GM19467 (cell line): Measurements from ENCODE around the gene CCNL2.
"Not testable (repeated sequence)": the region's sequence is repeated elsewhere in the genome, so short reads cannot be mapped to it uniquely, and the experiment has no call there.

Experiments used
- ATAC-seq: cut with Tn5 transposase; IDR thresholded peaks from one replicate; pipeline ENCODE4 v1.9.1; 2021; ENCODE audit warnings: mild to moderate bottlenecking, moderate library complexity; ENCODE audit not compliant: unreplicated experiment

Gene CCNL2

DNA sequence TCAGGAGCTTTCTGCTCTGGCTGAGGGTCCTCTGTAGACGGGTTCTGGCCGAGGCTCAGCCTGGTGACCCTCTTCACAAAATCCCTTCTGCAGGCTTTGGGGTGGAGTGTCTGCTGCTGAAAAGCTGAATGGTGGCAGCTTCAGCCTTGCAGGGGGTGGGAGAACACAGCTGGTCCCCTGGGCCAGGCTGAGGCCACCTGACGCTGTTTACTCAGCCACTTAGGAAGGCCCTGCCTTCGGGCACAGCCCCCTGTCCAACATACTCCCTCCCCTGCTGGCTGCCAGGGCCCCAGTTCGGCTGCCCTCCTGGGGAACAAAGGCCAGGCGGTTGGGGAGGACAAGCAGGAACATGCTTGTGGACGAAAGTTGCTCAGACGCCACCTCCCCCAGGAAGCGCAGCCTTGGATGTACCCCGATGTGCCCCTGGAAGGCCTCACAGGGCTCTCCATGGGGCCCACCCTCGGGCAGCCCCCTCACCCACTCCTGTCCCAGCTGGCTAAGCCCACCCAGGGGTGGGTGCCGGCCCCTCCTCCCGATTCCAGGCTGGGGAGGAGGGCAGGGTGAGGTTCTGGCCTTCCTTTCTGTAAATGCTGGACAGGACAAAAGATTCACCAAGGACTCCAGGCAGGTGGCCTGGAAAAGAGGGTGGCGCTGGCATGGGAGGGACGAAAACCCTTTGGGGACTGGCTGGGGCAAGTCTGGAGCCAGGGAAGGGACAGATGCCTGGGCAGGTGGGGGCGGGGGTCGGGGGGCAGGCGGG is 22.2 kb upstream of the CCNL2 start, which contains the start of gene ANKRD65:
Gene ANKRD65, minus strand, starts transcription at position 130 of the 760 bp plus-strand sequence. CDS start 271 bp downstream, outside the sequence.
- ATAC-seq = no peak

DNA sequence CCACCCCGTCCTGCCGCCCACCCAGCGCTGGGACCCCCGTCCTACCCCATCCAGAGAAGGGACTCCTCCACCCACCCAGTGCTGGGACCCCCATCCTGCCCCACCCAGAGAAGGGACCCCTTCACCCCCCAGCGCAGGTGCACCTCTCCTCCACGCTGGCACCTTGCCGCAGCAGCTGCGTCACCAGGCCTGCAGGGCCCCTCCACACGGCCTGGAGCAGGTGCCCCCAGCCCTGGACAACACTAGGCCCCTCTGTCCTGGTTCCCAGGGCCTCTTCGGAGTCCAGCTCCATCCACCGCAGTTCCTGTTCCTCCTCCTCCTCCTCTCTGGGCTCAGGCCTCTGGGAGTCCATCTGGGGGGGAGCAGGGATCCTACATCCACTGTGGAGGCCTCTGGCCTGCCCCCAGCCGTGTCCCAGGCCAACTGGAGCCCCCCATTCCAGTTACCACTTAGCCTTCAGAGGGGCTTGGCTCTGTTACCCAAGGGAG is 21.6 kb upstream of the CCNL2 start:
- no peak for ATAC-seq

DNA sequence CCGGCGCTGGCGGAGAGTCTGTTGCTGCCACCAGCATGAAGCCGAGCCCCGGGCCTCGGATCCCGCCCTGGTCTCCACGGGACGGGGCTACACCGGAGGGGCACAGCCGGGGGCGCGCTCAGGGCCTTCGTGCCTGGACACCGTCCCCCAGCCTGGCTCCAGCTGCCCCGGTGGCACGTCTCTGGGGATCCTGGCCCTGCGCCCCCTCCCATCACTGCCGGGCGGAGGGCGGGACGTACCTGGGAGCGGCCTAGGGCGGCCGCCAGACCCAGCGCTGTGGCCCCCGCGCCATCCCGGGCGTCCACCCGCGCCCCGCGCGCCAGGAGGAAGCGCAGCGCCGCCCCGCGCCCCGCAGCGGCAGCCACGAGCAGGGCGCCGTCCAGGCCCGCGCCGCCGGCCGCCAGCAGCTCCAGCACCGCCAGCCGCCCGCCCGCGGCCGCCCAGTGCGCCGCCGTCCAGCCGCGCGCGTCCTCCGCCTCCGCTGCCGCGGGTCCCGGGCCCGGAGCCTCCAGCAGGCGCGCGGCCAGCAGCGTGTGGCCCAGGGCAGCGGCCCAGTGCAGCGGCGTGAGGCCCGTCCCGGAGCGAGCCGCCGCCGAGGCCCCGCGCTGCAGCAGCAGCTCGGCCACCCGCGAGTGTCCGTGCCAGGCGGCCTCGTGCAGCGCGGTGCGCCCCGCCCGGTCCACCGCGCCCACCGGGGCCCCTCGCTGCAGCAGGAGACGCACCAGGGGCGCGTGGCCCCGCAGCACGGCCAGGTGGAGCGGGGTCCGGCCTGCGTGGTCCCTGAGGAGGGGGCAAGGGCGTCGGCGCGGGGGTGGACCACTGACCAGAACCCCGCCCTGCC is 20.9 kb upstream of the CCNL2 start:
- ATAC-seq = no peak

DNA sequence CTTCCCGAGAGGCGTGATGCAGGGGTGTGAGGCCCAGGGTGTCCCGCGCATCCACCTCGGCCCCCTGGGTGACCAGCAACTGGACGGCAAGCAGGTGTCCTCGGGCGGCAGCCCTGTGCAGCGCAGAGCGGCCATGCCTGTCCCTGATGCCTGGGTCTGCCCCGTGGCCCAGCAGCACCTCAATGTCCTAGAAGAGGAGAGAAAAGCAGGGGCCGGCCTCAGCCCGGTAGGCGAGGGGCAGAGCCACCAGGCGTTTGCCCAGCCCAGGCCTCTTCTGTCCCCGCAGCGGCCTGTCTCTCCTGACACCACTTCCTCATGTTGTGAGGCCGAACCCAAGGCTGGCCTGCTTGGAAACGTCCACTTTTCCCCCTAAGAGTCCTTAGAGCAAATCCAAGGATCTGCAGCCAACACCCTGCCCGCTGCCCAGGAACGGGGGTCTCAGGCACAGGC is 20.3 kb upstream of the CCNL2 start:
- no peak for ATAC-seq

DNA sequence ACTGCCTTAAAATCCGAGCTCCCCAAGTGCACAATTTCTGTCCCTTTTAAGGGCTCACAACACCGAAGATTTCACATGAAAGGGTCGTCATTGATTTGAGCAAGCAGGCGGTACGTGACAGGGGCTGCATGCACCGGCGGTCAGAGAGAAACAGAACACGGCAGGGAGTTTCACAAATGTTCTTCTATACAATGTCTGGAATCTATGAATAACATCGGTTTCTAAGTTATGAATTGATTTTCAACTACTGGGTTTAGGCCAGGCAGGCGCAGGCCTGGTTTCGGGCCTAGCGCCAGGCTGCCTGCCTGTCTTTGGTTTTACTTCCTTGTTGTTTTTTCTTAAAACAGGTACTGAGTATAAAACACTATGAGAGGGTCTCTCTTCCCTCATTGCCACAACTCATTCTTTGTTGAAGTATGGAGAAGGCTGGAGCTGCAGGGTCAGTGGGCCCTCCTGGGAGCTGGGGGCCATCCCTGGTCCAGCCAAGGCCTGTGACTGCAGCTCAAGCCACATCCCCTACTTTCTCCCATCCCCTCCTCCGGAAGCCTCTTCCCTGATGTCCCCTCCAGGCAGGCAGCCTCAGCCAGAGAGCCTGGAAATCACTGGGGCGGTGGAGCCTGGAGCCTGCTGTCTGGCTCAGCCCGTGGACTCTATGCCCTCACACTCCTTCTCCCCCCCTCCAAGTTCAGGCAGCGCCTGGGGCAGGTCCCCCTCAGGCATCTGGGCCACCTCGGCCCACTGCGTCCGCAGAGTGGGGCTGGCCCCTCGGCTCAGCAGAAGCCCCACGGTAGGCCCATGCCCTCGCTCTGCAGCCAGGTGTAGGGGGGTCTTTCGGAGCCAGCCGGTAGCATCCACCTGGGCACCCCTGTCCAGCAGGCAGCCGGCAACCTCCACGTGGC is 19.6 kb upstream of the CCNL2 start:
- no peak for ATAC-seq

DNA sequence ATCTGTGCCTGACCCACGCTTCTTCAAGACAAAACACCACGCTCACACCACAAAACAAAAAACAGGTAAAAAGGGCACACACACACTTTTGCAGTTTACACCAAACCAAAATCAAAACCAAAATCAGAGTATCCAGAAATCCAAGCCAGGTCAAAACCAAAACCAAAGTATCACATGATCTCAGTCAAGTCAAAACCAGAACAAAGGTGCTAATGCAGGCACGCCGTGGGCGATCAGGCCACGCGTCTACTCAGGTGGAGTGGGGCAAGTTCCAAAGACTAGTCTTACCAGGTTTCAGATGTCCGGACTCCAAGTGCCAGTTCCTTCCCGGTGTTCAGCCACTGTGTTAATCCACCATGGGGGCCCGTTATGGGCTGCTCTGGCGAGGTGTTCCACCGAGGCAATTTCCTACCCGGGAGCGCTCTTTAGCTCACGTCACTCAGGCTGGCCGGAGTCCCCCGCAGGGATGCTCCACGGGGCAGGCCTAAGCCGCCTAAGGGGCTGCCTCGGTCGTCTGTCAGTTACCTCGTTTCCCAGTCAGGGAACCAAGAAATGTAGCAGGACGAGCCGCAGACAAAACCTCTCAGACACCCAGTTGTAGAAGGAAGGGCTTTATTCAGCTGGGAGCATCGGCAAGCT is 18.8 kb upstream of the CCNL2 start:
- ATAC-seq = not testable (repeated sequence)

DNA sequence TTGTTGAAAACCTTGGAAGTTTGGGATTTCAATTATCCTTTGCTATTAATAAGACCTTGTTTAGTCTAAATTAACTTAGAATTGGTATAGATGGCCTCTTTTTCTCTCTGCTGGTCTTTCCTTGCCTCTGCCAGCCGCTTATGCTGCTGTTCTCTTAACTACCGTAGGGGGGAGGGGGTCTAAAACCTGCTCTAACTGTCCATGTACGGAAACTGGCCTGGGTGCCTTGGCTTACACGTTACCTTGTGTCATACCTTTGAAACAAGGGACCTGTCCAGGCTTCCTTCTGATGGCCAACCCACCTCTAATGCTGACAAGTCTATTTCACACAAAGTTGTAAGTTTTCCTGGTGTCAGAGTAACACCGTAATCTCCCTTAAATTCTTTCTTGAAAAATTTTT is 18.3 kb upstream of the CCNL2 start:
- ATAC-seq = not testable (repeated sequence)

DNA sequence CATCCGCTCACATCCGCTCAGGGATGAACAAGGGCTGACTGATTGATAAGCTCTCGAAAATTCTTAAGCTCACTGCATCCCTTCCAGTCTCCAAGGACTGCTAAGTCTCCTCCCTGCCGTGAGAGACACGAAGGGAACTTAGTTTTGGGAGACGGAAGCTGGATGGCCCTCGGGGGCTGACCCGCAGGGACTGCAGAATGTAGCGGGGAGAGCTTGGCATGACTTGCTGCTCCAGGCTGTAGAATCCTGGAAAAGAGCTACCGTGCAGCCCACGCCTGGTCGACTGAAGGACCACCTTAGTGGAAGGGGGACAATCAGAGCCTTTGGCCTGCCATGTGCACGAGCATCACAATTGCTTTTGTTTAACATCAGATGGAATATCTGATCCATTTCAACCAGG is 16.6 kb upstream of the CCNL2 start:
- ATAC-seq = no peak

DNA sequence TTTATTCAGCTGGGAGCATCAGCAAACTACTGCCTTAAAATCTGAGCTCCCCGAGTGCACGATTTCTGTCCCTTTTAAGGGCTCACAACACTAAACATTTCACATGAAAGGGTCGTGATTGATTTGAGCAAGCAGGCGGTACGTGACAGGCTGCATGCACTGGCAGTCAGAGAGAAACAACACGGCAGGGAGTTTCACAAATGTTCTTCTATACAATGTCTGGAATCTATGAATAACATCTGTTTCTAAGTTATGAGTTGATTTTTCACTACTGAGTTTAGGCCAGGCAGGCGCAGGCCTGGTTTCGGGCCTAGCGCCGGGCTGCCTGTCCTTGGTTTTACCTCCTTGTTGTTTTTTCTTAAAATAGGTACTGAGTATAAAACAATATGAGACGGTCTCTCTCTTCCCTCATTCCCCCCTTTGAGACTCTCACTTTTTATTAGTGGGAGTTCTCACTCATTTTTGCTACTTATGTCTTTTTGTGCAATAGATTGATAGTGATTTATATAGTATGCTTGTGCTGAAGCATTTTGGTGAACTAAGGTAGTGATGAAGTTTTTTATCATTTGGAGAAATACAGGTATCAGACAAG is 13.3 kb upstream of the CCNL2 start:
- ATAC-seq = not testable (repeated sequence)

DNA sequence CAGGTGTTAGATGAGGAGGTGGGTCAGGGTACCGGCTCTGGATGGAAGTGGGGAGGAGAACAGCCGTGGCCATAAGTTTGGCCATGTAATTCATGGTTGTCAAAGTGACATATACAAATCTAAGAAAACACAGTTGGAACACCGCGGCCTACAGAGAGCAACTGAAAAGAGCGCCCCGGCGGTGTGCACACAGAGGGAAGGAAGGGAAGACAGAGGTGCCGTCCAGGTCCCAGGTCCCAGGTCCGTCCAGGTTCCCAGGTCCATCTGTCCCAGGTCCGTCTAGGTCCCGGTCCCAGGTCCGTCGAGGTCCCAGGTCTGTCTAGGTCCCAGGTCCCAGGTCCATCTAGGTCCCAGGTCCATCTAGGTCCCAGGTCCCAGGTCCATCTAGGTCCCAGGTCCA is 12.5 kb upstream of the CCNL2 start:
- ATAC-seq = no peak

DNA sequence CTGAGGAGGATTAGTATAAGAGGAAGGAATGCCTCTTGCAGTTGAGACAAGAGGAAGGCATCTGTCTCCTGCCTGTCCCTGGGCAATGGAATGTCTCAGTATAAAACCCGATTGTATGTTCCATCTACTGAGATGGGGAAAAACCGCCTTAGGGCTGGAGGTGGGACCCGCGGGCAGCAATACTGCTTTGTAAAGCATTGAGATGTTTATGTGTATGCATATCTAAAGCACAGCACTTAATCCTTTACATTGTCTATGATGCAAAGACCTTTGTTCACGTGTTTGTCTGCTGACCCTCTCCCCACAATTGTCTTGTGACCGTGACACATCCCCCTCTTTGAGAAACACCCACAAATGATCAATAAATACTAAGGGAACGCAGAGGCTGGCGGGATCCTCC is 11.1 kb upstream of the CCNL2 start:
- not testable (repeated sequence) for ATAC-seq

DNA sequence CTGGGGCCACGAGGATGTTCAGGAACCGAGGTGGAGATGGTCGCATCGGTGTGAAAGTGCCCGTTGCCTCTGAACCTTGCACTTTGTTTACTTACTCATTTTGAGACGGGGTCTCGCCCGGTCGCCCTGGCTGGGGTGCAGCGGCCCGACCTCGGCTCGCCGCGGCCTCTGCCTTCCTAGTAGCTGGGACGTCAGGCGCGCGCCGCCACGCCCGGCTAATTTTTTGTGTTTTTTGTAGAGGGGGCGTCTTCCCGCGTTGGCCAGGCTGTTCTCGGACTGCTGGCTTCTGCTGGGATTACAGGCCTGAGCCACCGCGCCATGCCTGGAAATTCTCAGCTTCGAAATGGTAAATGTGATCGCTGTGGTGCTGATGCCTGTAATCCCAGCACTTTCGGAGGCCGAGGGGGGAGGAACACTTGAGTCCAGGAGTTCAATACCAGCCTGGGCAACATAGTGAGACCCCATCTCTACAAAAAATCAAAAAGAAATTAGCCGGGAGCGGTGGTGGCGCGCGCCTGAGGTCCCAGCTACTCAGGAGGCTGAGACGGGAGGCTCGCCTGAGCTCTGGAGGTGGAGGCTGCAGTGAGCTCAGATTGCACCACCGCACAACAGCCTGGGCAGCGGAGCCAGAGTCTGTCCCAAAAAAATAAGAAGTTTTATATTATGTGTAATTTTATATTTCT is 8.6 kb upstream of the CCNL2 start:
- ATAC-seq = peak; percentile 32

DNA sequence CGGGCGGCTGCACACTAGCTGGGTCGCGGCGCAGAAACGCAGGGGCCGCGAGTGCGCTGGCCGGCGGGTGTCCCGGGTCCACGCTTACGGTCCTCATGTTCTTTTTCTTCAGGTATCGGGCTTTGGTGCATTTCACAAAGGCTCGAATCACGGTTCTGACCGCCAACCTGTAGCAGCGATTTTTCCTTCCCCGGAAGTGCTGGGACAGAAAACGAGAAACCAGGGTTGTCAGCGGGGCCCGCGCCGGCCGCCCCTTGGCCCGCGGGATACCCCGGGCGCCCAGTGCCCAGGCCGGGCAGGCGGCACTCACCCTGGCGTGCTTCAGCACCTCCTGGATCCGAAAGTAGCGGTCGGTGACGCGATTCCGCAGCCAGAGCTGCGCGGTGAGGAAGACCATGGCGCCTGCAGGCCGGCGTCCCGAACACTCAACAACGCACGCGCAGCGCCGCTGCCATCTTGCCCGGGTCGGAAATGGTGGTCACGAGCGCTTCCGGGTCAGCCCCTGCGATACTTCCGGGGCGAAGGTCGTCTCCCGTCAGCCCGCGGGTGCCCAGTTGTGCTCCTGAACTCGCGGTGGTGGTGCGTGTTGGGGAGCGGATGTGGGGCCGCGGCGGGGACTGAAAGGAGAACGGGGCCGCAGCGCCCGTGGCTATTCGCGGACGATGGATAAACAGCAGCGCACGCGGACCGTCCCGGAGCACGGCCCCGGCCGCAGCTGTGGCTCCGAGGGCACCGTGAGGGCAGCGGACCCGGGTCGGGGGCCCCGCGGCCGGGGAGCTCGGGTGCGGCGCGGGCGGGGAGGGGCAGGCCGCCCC is 7.9 kb upstream of the CCNL2 start, which contains the start of gene MRPL20:
Gene MRPL20, minus strand, starts transcription at position 473 of the 815 bp plus-strand sequence. Its CDS starts 76 bp downstream, at position 397.
- ATAC-seq = peak; percentile 82

DNA sequence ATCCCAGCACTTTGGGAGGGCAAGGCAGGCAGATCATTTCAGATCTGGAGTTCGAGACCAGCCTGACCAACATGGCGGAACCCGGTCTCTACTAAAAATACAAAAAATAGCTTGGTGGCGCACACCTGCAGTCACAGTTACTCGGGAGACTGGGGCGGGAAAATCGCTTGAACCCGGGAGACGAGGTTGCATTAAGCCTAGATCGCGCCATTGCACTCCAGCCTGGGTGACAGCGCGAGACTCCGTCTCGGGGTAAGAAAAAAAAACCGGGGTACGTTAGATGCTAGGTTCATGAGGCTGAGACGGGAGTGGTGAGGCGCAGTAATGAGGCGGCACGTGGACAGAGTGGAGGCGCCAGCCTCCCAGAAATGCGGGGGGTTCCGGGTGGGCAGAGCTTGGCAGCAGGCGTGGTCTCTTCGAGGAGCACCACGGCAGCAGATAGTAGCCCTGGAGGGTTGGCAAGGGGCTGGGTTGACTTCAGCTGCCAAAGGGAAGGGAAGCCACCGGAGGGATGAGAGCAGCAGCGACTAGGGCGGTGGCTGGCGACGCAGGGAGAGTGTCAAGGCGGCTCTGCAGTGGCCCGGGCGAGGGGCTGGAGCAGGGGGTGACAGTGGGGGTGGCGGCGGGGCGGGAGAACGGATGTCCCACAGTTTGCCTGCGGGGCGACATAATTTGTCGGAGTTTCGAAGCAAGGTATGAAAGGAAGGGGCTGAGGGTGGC is 7.1 kb upstream of the CCNL2 start:
- no peak for ATAC-seq

DNA sequence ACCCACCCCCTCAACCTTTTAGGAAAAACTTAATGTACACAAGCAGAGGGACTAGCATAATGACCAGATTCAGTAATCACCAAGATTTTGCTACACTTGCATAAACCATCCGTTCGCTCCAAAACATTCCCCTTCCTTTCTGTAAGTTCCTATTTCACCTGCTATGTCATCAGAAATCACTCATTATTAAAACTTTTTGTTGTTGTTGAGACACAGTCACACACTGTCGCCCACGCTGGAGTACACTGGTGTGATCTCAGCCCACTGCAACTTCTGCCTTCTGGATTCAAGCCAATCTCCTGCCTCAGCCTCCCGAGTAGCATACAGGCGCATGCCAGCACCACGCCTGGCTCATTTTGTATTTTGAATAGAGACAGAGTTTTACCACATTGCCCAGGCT is 4.5 kb upstream of the CCNL2 start:
- no peak for ATAC-seq

DNA sequence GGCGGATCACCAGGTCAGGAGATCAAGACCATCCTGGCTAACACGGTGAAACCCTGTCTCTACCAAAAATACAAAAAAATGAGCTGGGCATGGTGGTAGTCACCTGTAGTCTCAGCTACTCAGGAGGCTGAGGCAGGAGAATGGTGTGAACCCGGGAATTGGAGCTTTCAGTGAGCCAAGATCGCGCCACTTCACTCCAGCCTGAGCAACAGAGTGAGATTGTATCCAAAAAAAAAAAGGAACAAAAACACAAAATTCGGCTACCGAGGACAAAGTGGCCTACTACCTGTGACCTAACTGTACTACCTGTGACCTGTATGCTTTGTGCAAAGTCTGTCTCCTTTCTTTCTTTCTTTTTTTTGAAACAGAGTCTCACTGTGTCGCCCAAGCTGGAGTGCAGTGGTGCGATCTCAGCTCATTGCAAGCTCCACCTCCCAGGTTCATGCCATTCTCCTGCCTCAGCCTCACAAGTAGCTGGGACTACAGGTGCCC is 3.8 kb upstream of the CCNL2 start:
- ATAC-seq = not testable (repeated sequence)

DNA sequence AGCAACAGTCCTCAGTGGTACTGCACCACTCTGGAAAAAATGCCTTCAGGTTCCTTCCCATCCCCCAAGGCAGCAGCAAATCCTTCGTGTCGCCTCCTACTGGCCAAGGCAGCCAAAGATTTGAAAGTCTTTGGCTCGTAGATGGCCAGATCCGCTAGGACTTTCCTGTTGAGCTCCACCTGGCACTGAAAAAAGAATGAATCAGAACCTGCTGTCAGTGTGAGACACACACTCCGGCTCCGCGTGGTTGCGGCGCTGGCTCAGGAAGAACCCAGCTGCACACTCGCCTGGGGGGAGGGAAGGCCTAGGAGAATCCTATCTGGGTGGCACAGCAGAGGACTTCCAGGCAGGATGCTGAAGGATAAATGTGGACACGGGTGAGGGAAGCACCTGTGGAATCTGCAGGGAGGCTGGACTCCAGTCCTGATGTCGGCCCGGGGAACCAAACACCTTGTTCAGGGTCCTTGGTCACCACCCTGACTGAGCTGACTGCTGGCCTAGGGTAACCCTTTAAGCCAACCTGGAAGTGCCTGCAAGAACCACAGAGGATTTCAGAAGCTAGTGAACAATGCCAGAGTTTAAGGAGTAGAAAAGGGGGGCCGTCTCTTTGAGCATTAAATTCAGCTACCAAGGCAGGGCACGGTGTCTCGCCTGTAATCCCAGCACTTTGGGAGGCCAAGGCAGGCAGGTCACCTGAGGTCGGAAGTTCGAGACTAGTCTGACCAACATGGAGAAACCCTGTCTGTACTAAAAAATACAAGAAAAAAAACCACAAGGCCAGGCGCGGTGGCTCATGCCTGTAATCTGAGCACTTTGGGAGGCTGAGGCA is 3.2 kb upstream of the CCNL2 start:
- ATAC-seq = no peak
